WERI-Rb-1 (cell line): ENCODE results near the gene SLC16A4.
"Not testable (repeated sequence)": the region's sequence is repeated elsewhere in the genome, so short reads cannot be mapped to it uniquely, and the experiment has no call there.

ENCODE experiments used
- DNase-seq: peaks from one replicate; pipeline ENCODE4 v3.0.0-alpha.2; 2020
- H3K27ac ChIP-seq: fragments of 250-450 bp; sonication (Bioruptor Pico); 2 replicates; pipeline ENCODE4 v1.5.1; 2020; ENCODE audit warnings: mild to moderate bottlenecking, moderate library complexity
- H3K27me3 ChIP-seq: fragments of 250-450 bp; sonication (Bioruptor Pico); 2 replicates; pipeline ENCODE4 v1.5.1; 2021; ENCODE audit warnings: mild to moderate bottlenecking, low read depth, moderate library complexity; ENCODE audit not compliant: insufficient read depth, severe bottlenecking
- H3K36me3 ChIP-seq: fragments of 250-450 bp; sonication (Bioruptor Pico); 2 replicates; pipeline ENCODE4 v1.5.1; 2020; ENCODE audit warnings: mild to moderate bottlenecking, moderate library complexity
- H3K4me3 ChIP-seq: 2 replicates; pipeline ENCODE4 v1.5.1; 2011; ENCODE audit warnings: low read depth, mild to moderate bottlenecking, control low read depth, low read length
- H3K9me3 ChIP-seq: fragments of 250-450 bp; sonication (Bioruptor Pico); 2 replicates; pipeline ENCODE4 v1.5.1; 2021; ENCODE audit warnings: mild to moderate bottlenecking, moderate library complexity; ENCODE audit not compliant: severe bottlenecking
- CTCF ChIP-seq: IDR thresholded peaks from 2 replicates; pipeline ENCODE4 v1.5.1; 2011; ENCODE audit warnings: low read depth, mild to moderate bottlenecking, control low read depth, inconsistent platforms, low read length

SLC16A4 gene

GRCh38 chr1:110404401-110404800 is 13.6 kb upstream of the SLC16A4 start:
- Histone ChIP-seq H3K27ac (no peak overlapping the region), H3K4me3 (no peak overlapping the region), H3K27me3 (no peaks in the 10 kb centered on the region), H3K36me3 (peaks cover 68% of the 10 kb centered on the region), H3K9me3 (no peaks in the 10 kb centered on the region)
- no peak for DNase-seq
- TF ChIP-seq CTCF = no peak

GRCh38 chr1:110403805-110404204 is 13.0 kb upstream of the SLC16A4 start:
- no peak overlapping the region for H3K27ac ChIP-seq
- DNase-seq = no peak
- peaks cover 74% of the 10 kb centered on the region for H3K36me3 ChIP-seq
- H3K4me3 ChIP-seq = no peak overlapping the region
- no peak for TF ChIP-seq CTCF
- H3K9me3 ChIP-seq = no peaks in the 10 kb centered on the region
- H3K27me3 ChIP-seq = no peaks in the 10 kb centered on the region

GRCh38 chr1:110396259-110396958 is 5.6 kb upstream of the SLC16A4 start:
- H3K36me3 ChIP-seq = peaks cover 44% of the 10 kb centered on the region
- not testable (repeated sequence) for H3K9me3 ChIP-seq, DNase-seq, H3K27ac ChIP-seq, H3K4me3 ChIP-seq, H3K27me3 ChIP-seq

GRCh38 chr1:110394493-110394820 is 3.6 kb upstream of the SLC16A4 start:
- Histone ChIP-seq H3K27me3 (no peaks in the 10 kb centered on the region), H3K4me3 (no peak overlapping the region)
- DNase-seq = no peak

GRCh38 chr1:110393691-110394492 is 3.1 kb upstream of the SLC16A4 start:
- no peak for TF ChIP-seq CTCF
- DNase-seq = no peak
- Histone ChIP-seq H3K9me3 (no peaks in the 10 kb centered on the region), H3K36me3 (peaks cover 19% of the 10 kb centered on the region), H3K27ac (no peak overlapping the region), H3K27me3 (no peaks in the 10 kb centered on the region), H3K4me3 (no peak overlapping the region)

More at GRCh38 chr1:110394493-110394820, 3.6 kb upstream of the SLC16A4 start:
- H3K36me3 ChIP-seq = peaks cover 25% of the 10 kb centered on the region
- no peak for TF ChIP-seq CTCF
- no peaks in the 10 kb centered on the region for H3K9me3 ChIP-seq
- H3K27ac ChIP-seq = no peak overlapping the region

- Histone ChIP-seq H3K36me3 (peaks cover 13% of the 10 kb centered on the region), H3K27me3 (no peaks in the 10 kb centered on the region), H3K4me3 (no peak overlapping the region), H3K9me3 (no peaks in the 10 kb centered on the region), H3K27ac (no peak overlapping the region)
- TF ChIP-seq CTCF = no peak
- DNase-seq = no peak
These were observed 2.5 kb upstream of the SLC16A4 start for GRCh38 chr1:110393286-110393685.
